HG03066 (cell line): ENCODE results near the gene ATP10A.
"Not testable (repeated sequence)": the region's sequence is repeated elsewhere in the genome, so short reads cannot be mapped to it uniquely, and the experiment has no call there.

Source experiments
- ATAC-seq: cut with Tn5 transposase; IDR thresholded peaks from one replicate; pipeline ENCODE4 v1.9.1; 2021; ENCODE audit warnings: low read depth; ENCODE audit not compliant: unreplicated experiment

The ATP10A gene

DNA sequence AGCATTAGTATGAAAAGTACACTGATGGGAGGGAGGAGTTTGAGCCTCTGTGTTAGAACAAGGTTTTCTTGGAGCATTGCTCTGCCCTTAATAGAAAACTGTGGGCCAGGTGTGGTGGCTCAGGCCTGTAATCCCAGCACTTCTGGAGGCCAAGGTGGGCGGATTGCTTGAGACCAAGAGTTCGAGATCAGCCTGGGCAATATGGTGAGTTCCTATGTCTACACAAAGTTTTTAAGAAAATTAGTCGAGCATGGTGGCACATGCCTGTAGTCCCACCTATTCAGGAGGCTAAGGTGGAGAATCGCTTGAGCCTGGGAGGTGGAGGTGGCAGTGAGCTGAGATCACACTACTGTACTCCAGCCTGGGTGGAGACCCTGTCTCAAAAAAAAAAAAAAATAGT lies 103.7 kb downstream of the ATP10A start:
- ATAC-seq, result no peak

DNA sequence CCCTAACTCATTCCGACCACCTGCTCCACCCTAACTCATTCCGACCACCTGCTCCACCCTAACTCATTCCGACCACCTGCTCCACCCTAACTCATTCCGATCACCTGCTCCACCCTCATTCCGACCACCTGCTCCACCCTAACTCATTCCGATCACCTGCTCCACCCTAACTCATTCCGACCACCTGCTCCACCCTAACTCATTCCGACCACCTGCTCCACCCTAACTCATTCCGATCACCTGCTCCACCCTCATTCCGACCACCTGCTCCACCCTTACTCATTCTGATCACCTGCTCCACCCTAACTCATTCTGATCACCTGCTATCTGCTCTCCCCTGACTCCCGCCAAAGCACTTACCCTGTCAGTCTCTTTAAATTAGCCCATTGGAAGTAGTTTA lies 104.5 kb downstream of the ATP10A start:
- ATAC-seq, result not testable (repeated sequence)

DNA sequence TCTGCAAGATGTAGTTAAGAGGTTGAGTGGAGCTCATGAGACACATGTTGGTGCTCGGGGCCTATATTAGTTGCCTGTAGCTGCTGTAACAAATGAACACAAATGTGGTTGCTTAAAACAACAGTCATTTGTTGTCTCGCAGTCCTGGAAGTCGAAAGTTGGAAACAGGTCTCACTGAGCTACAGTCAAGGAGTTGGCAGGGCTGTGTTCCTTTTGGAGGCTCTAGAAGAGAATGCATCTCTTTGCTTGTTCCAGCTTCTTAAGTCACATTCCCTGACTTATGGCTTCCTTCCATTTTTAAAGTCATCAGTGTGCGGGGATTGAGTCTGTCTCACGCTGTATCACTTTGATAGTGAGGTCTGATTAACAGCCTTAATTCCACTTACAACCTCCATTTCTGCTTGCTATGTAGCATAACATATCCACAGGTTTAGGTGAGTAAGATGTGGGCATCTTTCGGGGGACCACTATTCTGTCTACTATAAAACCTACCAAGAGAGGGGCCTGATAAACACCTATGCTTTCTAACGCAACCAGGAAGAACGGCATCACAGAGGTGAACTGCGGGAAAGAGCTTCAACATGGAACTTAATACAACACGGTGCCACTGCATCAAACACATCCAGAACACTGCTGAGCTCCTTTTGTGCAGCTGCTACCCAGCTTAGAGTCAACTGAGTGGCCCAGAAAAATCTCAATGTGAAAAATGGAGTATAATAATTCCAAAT lies 119.4 kb downstream of the ATP10A start:
- ATAC-seq, result no peak

DNA sequence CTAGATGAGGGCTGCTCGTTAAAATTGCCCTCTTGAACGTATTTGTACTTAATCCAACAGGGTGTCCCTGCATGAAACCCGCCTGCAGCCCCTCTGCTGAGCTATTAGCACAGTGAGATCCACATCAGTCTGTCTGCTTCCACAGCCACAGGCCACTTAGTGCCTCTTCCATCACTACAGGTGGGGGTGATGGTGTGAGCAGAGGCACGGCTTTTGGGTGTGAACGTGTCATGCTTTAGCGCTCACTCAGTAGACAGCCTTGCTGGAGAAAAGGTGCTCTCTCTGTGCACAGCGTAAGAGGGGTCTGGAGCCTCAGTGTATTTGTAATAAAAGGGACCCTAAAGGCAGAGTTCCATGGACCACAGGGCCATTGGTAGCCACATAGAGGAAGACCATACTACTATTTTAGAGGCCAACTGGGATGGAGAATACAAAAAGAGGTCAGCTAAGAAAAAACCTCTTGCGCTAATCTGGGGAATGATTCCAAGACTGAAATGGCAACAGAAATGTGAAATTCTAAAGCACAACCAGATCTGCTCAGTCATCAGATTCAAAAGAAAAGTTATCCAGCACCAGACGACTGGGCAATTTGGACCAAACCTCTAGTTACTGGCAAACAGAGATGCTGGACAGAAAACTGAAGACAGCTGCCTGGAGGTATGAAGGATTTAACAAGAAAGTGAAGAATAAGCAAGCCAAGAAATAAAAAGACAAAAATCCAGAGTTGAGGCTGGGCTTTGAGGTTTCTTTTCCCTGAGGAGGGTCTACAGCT lies 120.2 kb downstream of the ATP10A start:
- no peak for ATAC-seq

DNA sequence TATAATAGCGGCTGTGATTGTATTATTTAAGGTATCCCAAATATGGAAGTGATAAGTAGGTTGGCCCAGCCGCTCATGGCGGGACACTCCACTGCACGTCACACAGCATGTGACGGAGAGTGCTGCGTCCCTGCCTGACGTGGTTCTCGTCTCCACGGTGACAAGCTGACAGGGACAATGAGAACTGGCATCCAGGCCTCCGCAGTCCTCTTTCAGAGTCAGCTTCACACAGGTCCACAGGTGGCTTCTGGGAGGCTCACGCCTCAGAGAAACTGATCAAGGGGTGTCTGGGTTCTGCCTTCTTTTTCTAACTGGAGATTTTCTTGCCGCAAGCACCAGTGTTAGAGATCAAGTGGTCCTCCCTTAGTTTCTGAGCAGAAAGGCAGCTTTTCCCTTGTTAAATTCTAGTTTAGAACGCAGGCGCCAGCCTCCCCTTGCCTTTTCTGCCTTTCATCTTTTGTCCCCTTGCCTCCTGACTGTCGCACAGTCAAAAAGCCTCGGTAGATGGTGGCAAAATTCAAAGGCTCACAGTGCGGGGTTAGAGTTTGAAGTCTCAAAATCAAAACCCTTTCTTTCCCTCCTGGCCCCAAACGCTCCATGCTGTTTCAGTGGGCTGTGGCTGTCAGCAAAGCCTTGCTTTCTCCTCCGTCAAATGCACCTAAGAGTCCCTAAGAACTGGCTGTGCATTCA lies 120.9 kb downstream of the ATP10A start:
- ATAC-seq, result no peak

DNA sequence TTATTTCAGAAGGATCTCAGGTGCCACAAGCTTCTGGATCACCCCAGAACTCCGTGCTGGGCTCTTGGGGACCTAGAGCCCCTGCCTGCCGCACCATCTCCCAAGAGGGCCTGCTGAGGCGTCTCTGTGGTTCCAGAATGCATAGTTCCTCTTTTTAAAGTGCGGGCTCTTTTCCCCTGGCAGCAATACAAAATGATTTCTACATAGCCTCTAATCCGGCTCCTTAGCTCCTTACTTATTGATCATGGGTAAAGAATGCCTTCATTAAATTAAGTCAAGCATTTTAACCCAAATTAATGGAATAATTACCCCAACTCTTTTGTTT lies 121.9 kb downstream of the ATP10A start:
- no peak for ATAC-seq

DNA sequence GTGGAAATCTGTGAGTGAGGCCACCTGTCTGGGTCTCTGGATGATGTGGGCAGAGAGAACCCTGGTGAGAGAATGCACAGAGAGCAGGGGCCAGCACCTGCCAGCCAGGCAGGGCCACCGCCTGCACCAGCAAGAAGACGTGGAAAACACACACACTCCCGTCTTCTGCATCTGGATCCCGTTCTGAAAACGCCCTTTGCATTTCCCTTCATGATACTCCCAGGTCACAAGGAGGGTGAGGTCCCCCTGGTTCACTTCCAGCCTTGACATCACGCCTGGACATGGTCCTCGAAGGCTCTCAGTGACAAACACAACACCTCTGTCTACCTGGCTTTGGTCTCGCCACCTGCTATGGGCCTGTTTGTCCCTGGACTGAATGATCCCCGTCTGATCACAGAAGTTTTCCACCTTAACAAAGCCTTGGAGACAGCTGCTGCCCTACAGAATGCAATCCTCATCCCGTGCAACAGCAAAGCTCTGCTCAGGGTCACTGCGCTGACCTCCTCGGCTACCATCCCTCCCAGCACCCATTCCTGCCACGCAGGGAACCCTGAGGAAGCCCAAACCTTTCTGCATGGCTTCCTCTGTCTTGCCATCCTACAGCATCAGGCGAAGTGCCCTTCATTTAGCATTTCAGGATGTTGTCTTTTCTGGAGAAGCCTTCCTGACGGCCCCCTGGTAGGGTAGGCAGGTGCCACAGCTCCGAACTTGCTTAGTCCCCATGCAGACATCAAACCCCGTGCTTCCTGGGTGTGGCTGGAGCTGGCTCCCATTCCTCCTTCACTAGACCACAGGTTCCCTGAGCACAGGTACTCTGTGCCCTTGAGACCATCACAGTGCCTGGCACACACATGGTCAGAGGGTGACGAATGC lies 122.5 kb downstream of the ATP10A start:
- no peak for ATAC-seq

DNA sequence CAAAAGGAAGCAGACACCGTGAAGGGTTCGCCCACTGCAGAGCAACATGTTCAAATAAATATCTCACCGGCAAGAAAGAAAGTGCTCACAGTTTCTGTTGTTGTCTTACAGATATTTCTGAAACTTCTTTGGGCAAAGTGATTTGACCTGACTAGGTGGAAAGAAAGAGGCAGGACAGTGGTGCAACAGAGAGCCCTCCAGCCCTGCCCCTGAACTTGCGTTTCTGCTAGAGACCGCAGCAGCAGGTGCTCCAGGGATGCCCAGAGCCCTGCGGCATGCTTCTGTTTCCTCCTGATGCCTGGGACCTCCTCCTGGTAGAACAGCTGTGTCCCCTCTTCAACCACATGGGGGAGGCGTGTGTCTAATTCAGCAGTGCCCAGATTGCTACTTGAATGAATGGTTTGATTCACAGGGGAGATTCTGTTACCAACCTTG lies 123.4 kb downstream of the ATP10A start:
- no peak for ATAC-seq

DNA sequence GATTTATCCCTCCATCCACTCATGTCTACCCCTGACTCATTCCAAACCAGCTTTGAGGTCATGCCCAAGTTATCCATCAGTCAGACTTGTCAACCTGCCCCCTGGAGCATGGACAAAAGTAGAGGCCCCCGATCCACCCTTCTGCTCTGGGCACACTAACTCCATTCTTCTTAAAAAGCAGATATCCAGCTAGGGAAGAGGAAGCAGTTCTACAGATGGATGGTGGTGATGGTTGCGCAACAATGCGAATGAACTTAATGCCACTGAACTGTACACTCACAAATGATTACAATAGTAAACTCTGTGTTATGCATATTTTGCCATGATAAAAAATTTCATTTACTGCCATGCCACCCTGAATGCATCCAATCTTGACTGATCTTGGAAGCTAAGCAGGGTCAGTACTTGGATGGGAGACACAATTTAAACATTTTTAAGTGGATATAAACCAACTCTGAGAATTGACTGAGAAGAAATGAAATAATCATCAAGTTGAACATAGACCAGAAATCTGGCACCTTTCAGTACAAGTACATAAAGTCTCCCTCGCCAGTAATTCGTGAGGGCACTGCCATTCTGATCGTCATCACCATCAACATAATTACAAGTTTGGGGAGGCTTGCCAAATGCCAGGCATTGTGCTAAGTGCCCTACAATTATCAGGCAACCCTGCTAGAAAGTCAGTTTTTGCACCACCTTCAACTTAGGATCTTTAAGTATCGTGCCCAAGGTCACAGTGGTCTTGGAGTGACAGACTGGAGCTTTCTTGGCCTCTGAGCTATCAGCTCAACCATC lies 124.8 kb downstream of the ATP10A start:
- ATAC-seq, result no peak

DNA sequence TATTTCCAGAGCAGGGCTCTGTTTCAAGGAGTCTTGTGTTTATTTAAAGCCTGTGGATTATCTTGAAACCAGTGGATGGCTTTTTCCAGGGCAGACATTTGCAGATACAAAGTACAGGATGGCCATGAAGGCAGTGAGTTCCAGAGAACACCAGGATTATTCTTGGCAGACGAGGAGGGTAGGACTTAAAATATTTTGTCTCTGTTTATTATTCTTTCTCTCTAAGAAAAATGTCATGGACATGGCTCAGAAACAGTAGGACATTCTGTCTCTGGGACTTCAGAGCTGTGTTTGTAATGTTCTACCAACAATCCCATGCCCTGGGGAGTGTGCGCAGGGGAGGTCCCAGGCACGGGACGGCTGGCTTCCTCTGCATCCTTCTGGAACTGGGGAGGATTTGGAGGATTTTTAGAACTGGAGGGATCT lies 125.9 kb downstream of the ATP10A start:
- ATAC-seq, result no peak

DNA sequence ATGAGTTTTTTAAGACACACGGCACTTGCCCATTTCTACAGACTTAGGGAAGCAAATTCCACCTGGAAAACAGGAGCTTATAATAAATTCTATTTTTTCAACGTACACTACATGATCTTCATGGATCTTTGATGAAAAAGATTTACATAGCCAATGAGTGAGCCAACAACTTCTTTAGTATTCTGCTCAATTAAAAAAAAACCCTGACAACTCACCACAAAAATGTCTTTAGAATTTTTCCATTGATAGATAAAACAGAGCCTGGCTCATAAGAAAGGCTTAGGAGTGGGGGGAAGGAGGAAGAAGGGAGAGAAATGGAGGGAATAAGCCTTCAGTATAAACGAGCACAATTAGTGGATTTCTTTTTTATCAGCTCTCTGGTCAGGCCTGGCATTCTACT lies 126.7 kb downstream of the ATP10A start:
- no peak for ATAC-seq

DNA sequence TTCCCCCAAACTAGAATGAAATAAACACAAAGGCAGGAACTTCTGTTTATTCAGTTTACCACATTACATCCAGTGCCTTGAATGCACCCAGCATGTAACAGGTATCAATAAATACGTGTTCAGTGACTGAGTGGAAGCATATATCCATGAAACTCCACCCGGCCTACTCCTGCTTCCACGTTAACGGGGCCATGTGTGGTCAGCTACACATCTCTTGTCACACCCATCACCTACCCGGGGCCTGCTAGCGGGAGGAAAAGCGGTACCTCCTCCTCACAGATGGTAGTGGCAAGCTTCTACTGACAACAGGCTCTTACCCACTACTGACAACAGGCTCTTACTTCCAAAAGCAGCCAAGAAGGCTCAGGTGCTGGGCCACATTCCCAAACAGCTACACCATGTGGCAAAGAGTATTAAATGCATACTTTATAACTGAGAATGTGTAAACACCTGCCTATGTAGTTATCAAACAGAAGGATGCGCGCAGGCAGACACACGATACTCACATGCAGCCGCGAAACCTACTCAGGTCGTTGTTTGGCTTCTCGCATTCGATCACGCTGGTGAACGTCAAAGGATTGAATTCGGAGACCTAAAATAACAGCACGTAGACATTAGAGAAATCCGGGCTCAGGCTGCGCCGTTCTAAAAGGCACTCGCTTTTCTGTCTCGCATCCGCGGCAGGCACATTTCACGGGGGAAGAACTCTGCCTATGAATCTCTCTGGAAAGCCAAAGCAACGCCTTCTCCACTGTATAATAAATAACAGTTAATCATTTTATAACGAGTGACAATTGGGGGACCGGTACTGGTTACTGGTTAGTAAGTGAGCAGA lies 127.4 kb downstream of the ATP10A start:
- ATAC-seq, result no peak

DNA sequence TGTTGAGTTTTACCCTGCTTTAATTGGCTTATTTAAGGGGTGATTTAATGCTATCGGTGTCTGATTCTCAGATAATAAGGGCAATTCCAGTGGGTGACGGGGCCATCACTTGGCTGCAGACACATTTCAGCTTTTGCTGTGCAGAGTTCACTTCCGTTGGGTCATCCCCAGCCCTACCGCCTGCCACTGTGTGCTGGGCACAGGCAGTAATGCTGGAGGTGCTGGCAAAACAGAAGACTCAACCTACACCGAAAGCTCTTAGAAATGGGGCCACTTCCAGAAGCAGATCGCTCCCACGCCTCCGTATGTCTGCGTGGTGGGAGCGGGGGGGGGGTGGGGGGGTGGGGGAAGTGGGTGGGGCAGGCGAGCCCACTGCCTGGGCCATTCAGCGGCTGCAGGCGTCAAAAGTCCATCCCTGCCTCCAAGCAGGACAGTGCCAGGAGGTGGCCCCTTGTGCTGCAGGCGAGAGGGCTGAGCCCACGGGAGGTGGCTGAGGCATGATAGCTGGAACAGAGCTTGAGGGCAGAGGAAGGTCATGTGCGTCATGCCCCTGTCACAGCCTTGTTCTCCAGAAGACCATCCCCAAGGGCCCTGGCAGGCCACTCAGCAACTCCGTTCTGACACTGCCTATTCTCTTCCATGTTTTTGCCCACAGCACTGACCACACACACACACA lies 128.3 kb downstream of the ATP10A start:
- ATAC-seq, result no peak

DNA sequence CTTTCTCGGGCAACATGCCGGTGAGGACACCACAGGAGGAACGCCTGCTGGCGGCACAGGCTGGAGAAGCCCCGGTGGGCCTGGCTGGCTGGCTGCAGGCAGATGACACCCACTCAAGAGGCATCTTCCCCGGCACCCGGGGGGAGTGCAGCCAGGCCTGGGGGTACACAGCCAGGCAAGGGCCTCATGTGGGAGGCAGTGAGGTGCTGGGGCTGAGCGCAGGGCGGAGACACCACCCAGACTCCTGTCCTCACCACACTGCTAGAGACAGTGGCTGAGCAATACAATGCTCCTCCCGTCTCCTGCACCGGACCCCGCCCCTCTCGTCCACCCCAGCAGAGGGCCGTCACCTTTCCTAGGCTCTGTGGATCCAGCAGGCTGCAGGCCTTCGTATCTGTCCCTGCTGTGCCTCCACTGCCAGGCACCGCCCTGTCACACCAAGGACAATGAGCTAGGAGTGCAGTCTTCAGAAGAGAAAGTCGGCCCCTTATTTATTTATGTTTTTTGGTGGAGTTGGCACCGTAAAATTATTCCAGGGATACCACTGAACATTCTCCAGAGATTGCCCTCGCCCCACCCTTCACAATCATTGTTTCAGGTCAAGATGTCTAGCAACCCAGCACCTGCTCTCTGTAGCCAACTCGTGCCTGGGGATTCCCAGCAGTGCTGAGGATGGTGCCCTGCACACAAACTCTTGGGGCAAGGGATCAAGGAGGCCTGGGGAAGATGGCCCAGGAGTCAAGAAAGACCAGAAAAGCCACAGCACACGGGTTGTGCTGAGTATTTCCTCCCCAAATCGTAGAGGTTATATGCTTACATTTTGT lies 129.1 kb downstream of the ATP10A start:
- ATAC-seq, result no peak

DNA sequence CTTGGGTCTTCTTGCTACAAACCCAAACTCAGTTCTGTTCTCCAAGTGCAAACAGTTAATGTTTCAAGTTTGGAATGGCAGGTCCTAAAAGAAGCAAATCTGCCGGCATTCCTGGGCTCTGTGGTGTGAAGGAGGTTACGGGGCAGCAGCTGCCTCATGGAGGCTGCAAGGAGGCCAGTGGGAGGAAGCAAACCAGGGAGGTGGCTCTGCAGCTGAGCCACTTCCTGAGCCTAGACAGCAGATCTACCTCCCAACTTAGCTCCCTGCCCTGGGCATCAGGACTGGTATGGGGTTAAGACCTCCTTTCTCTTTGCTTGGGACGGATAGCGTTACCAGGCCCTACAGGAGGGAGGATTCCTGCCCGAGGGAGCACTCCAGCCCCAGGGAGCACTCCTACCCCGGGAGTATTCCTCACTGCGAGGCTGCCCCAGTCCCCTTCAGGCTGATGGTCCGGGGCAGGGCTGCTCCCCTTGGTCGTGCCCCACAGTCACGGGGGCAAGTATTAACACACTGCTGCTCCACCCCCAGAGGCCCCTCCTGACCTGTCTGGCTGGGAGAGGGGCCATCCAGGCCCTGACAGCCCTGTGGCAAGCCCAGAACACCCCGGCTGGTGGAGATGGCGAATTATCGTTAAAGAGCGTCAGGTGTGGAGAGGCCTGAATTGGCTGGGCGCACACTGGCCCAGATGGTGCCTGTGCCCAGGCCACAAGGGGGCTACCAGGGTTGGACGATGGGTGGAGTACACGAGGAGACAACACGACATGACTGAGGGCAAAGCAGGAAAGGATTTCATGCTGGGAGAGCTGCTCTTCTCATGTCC lies 129.9 kb downstream of the ATP10A start:
- no peak for ATAC-seq

DNA sequence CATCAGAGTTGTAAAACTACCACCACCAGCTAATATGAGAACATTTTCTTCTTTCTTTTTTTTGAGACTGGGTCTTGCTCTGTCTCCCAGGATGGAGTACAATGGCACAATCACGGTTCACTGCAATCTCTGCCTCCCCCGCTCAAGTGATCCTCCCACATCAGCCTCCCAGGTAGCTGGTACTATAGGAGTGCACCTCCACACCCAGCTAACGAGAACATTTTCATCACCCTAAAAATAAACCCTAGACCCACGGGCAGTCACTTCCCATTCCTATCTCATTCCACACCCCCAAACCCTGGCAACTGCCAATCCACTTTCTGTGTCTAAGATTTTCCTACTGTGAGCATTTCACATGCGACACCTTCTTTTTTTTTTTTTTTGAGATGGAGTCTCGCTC lies 130.9 kb downstream of the ATP10A start:
- no peak for ATAC-seq

DNA sequence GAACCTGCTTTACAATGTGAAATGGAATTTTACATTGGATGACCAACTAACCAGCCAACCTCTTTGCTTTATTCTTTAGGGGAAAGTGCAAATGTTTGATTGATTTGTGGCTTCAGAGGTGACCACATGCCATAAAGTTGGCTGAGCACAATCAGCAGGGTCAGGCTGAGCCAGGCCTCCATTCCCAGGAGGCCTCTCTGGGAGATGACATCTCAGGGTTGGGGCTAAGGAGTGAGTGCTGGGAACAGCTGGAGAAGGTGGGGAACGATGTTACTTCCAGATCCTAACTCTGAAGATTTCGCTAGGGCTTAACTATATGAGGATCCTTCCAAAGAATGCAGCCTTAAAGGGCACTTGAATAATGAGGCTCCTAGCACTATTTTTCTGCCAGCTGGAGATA lies 131.7 kb downstream of the ATP10A start:
- ATAC-seq, result no peak
